Nephron progenitor cell (in vitro differentiated cells): Measurements from ENCODE around the gene NMNAT3.

ENCODE experiments used
- DNase-seq: peaks from one replicate; pipeline ENCODE4 v3.0.0; 2021
- H3K27ac Mint-ChIP-seq: 2 replicates; pipeline ENCODE4 v1.8.0; 2021; ENCODE audit warnings: mild to moderate bottlenecking, moderate library complexity, mixed read lengths
- H3K27me3 Mint-ChIP-seq: 2 replicates; pipeline ENCODE4 v1.8.0; 2021; ENCODE audit warnings: mild to moderate bottlenecking, low read depth, mixed read lengths; ENCODE audit not compliant: poor library complexity
- H3K36me3 Mint-ChIP-seq: 2 replicates; pipeline ENCODE4 v1.8.0; 2021; ENCODE audit warnings: low read depth, mixed read lengths
- H3K4me1 Mint-ChIP-seq: 2 replicates; pipeline ENCODE4 v1.8.0; 2021; ENCODE audit warnings: mixed read lengths
- H3K4me3 Mint-ChIP-seq: 2 replicates; pipeline ENCODE4 v1.8.0; 2021; ENCODE audit warnings: mild to moderate bottlenecking, moderate library complexity, mixed read lengths
- H3K9me3 Mint-ChIP-seq: 2 replicates; pipeline ENCODE4 v1.8.0; 2021; ENCODE audit warnings: mild to moderate bottlenecking, moderate library complexity, mixed read lengths
- TF ChIP-seq, protein P1 (sequence below): fragments of 200-600 bp; sonication (generic); IDR thresholded peaks from 2 replicates; pipeline ENCODE4 v1.5.0; 2021; ENCODE audit warnings: antibody characterized with exemption

The NMNAT3 gene

GRCh38 chr3:139654637-139655365 is 23.0 kb downstream of the NMNAT3 start:
- H3K4me1 Mint-ChIP-seq = peaks cover 4% of the 10 kb centered on the region
- DNase-seq = no peak
- H3K27me3 Mint-ChIP-seq = peaks cover 7% of the 10 kb centered on the region
- H3K36me3 Mint-ChIP-seq = no peaks in the 10 kb centered on the region
- TF ChIP-seq, protein P1, sequence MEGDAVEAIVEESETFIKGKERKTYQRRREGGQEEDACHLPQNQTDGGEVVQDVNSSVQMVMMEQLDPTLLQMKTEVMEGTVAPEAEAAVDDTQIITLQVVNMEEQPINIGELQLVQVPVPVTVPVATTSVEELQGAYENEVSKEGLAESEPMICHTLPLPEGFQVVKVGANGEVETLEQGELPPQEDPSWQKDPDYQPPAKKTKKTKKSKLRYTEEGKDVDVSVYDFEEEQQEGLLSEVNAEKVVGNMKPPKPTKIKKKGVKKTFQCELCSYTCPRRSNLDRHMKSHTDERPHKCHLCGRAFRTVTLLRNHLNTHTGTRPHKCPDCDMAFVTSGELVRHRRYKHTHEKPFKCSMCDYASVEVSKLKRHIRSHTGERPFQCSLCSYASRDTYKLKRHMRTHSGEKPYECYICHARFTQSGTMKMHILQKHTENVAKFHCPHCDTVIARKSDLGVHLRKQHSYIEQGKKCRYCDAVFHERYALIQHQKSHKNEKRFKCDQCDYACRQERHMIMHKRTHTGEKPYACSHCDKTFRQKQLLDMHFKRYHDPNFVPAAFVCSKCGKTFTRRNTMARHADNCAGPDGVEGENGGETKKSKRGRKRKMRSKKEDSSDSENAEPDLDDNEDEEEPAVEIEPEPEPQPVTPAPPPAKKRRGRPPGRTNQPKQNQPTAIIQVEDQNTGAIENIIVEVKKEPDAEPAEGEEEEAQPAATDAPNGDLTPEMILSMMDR = no peak
- H3K9me3 Mint-ChIP-seq = no peaks in the 10 kb centered on the region
- H3K27ac Mint-ChIP-seq = no peak overlapping the region
- H3K4me3 Mint-ChIP-seq = no peak overlapping the region

DNA sequence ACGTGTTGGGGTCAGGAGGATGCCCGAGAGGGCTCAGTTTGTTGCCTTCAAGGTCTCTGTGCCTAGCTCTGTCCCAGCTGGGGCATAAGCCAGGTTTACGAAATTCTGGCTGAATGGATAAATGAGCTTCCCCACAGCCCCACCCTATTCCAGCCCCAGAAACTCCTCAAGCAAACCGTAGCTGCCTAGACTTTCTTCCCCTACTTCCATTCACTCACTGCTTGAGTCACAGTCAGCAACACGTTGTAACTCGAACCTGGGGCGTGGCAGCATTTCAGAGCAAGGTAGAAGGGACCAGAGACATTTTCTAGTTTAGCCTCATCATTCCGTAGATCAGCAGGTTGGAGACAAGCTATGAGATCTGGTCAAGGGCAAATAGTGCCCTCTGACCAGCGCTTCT is 24.2 kb downstream of the NMNAT3 start:
- Mint-ChIP-seq H3K36me3 (no peaks in the 10 kb centered on the region), H3K27me3 (peaks cover 7% of the 10 kb centered on the region), H3K27ac (no peak overlapping the region), H3K9me3 (no peaks in the 10 kb centered on the region), H3K4me1 (peaks cover 4% of the 10 kb centered on the region), H3K4me3 (no peak overlapping the region)
- DNase-seq = no peak
- TF ChIP-seq, protein P1 = no peak

DNA sequence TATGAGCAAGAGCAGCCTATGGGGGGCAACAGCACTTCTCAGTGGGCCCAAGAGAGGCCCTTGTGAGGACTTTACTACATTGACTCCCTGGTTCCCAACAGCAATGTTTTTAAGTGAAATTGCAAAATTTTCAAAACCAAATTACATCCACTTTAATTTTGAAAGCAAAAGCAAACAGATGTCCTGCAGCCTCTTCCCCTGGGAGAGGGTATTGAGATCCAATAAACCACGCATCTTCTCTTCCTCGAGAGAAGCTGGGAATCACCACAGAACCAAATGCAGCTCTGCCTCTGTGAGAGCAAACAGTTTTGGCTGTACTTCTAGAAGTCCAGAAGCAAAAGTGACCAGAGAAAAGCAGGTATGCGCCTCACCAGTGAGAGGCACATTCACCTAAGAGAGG is 25.2 kb downstream of the NMNAT3 start:
- H3K27me3 Mint-ChIP-seq = peaks cover 12% of the 10 kb centered on the region
- peaks cover 4% of the 10 kb centered on the region for H3K4me1 Mint-ChIP-seq
- H3K36me3 Mint-ChIP-seq = no peaks in the 10 kb centered on the region
- H3K9me3 Mint-ChIP-seq = no peaks in the 10 kb centered on the region
- no peak for DNase-seq
- no peak overlapping the region for H3K4me3 Mint-ChIP-seq
- no peak overlapping the region for H3K27ac Mint-ChIP-seq
- TF ChIP-seq, protein P1 = no peak

GRCh38 chr3:139647866-139648435 is 29.8 kb downstream of the NMNAT3 start:
- Mint-ChIP-seq H3K36me3 (peaks cover 9% of the 10 kb centered on the region), H3K4me1 (peaks cover 5% of the 10 kb centered on the region), H3K9me3 (peaks cover 19% of the 10 kb centered on the region), H3K4me3 (no peak overlapping the region), H3K27me3 (peaks cover 11% of the 10 kb centered on the region), H3K27ac (peak overlapping the region; percentile 64)
- no peak for DNase-seq
- TF ChIP-seq, protein P1 = no peak

- Mint-ChIP-seq H3K4me1 (peaks cover 5% of the 10 kb centered on the region), H3K27ac (no peak overlapping the region), H3K4me3 (no peak overlapping the region), H3K9me3 (peaks cover 20% of the 10 kb centered on the region), H3K36me3 (peaks cover 9% of the 10 kb centered on the region), H3K27me3 (peaks cover 11% of the 10 kb centered on the region)
- TF ChIP-seq, protein P1 = no peak
- no peak for DNase-seq
Measured at GRCh38 chr3:139646512-139646911, 31.3 kb downstream of the NMNAT3 start.

DNA sequence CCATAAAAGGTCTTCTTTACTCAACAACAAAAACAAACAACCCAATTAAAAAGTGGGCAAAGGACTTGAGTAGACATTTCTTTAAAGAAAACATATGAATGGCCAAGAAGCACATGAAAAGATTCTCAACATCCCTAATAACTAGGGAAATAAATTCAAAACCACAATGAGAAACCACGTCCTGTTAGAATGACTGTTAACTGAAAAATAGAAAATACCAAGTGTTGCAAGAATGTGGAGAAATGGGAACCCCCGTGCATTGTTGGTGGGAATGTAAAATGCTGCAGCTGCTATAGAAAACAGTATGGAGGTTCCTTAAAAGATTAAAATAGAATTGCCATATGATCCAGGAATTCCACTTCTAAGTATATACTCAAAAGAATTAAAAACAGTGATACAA is 34.8 kb downstream of the NMNAT3 start:
- peaks cover 20% of the 10 kb centered on the region for H3K9me3 Mint-ChIP-seq
- no peak overlapping the region for H3K27ac Mint-ChIP-seq
- TF ChIP-seq, protein P1 = no peak
- H3K36me3 Mint-ChIP-seq = peaks cover 9% of the 10 kb centered on the region
- peaks cover 10% of the 10 kb centered on the region for H3K27me3 Mint-ChIP-seq
- DNase-seq = no peak
- H3K4me3 Mint-ChIP-seq = no peak overlapping the region
- H3K4me1 Mint-ChIP-seq = peaks cover 5% of the 10 kb centered on the region
